HepG2 (cell line): ENCODE data around the gene NINL. TPM values are rescaled to one million over a fixed set of nuclear protein-coding genes. Genes with fewer than 3 reads are reported as not detected.

ENCODE experiments used
- BHLHE40 ChIP-seq: IDR thresholded peaks from 2 replicates; pipeline ENCODE4 v1.6.1; 2011; ENCODE audit warnings: low read length, improper control_type of control experiment
- CC2D1A ChIP-seq: sonication (generic); formaldehyde crosslinking; IDR thresholded peaks from 2 replicates; pipeline ENCODE4 v1.8.1; 2023; ENCODE audit warnings: mild to moderate bottlenecking, missing genetic modification reagents
- ISL2 ChIP-seq: sonication (generic); formaldehyde crosslinking; IDR thresholded peaks from 2 replicates; pipeline ENCODE4 v1.5.0; 2020; ENCODE audit warnings: missing genetic modification reagents
- KMT2B ChIP-seq: IDR thresholded peaks from 2 replicates; pipeline ENCODE4 v1.6.1; 2016; ENCODE audit warnings: missing genetic modification reagents, missing compliant biosample characterization
- MIER2 ChIP-seq: IDR thresholded peaks from 2 replicates; pipeline ENCODE4 v1.6.1; 2016; ENCODE audit warnings: missing biosample characterization, missing genetic modification reagents
- NCOR1 ChIP-seq: fragments of 200-600 bp; sonication (generic); IDR thresholded peaks from 2 replicates; pipeline ENCODE4 v1.7.0; 2017; ENCODE audit warnings: antibody characterized with exemption, low read length, borderline replicate concordance
- SKI ChIP-seq: fragments of 450-650 bp; IDR thresholded peaks from one replicate; pipeline ENCODE4 v1.6.1; 2018; ENCODE audit warnings: mild to moderate bottlenecking; ENCODE audit not compliant: partially characterized antibody
- TOPORS ChIP-seq: sonication (generic); formaldehyde crosslinking; IDR thresholded peaks from 2 replicates; pipeline ENCODE4 v1.8.0; 2023; ENCODE audit warnings: mild to moderate bottlenecking, missing genetic modification reagents
- ZMYM4 ChIP-seq: sonication (generic); formaldehyde crosslinking; IDR thresholded peaks from 2 replicates; pipeline ENCODE4 v1.8.1; 2023; ENCODE audit warnings: mild to moderate bottlenecking, missing genetic modification reagents
- ZNF737 ChIP-seq: sonication (generic); formaldehyde crosslinking; IDR thresholded peaks from 2 replicates; pipeline ENCODE4 v1.5.0; 2020; ENCODE audit warnings: missing genetic modification reagents, mild to moderate bottlenecking, borderline replicate concordance
- ZSCAN22 ChIP-seq: sonication (generic); formaldehyde crosslinking; IDR thresholded peaks from 2 replicates; pipeline ENCODE4 v1.4.0; 2020; ENCODE audit warnings: mild to moderate bottlenecking, missing genetic modification reagents
- ZSCAN29 ChIP-seq: sonication (generic); formaldehyde crosslinking; conservative IDR thresholded peaks from 2 replicates; pipeline ENCODE4 v1.4.0; 2020; ENCODE audit warnings: mild to moderate bottlenecking, missing genetic modification reagents
- polyA plus RNA-seq, 8 experiments: library from polyadenylated mRNA; depleted of rRNA in 3 of 8; stranded (reverse) in 7 of 8; unstranded in 1 of 8; fragments of >200 nt; fragmentation: Illumina TruSeq in 4 of 8; extraction: Trizol in 4 of 8; gene quantifications; 2 replicates each; pipeline versions ENCODE4 v1.2.1 to v1.2.3, GENCODE V29; 2011 to 2016; ENCODE audit warnings: low read depth in 4 of 8, missing spikeins in 1 of 8, mixed read lengths in 1 of 8; ENCODE audit not compliant: insufficient read depth in 1 of 8
- total RNA-seq, 5 experiments: library from RNA; depleted of rRNA; stranded (reverse); fragments of >200 nt; fragmentation: Illumina TruSeq; extraction: Trizol; gene quantifications; 2 replicates each; pipeline ENCODE4 v1.2.3, GENCODE V29; 2016; ENCODE audit warnings: low read depth in 1 of 5
- TF ChIP-seq, protein P1 (sequence below): sonication (generic); formaldehyde crosslinking; IDR thresholded peaks from 2 replicates; pipeline ENCODE4 v1.5.1; 2020; ENCODE audit warnings: missing genetic modification reagents, mild to moderate bottlenecking, borderline replicate concordance
- TF ChIP-seq, protein P2 (sequence below): sonication (generic); formaldehyde crosslinking; IDR thresholded peaks from 2 replicates; pipeline ENCODE4 v1.5.1; 2020; ENCODE audit warnings: mild to moderate bottlenecking, missing genetic modification reagents
- TF ChIP-seq, protein P3 (sequence below), 2 experiments: fragments of 450-650 bp in 1 of 2; sonication (generic) in 1 of 2; formaldehyde crosslinking; IDR thresholded peaks; 2 replicates each; pipeline versions ENCODE4 v1.5.0 to v1.8.0; 2020 to 2022; ENCODE audit warnings: mild to moderate bottlenecking in 1 of 2, missing genetic modification reagents in 1 of 2
- TF ChIP-seq, protein P4 (sequence below): sonication (generic); formaldehyde crosslinking; IDR thresholded peaks from 2 replicates; pipeline ENCODE4 v1.4.0; 2020; ENCODE audit warnings: missing genetic modification reagents, mild to moderate bottlenecking, borderline replicate concordance

NINL gene
- total and polyA plus RNA-seq, 2 of the 13 experiments (the other 11 are each of a cell fraction or from before 2014, with no cell fraction given): 32.3 to 34.3 TPM

DNA sequence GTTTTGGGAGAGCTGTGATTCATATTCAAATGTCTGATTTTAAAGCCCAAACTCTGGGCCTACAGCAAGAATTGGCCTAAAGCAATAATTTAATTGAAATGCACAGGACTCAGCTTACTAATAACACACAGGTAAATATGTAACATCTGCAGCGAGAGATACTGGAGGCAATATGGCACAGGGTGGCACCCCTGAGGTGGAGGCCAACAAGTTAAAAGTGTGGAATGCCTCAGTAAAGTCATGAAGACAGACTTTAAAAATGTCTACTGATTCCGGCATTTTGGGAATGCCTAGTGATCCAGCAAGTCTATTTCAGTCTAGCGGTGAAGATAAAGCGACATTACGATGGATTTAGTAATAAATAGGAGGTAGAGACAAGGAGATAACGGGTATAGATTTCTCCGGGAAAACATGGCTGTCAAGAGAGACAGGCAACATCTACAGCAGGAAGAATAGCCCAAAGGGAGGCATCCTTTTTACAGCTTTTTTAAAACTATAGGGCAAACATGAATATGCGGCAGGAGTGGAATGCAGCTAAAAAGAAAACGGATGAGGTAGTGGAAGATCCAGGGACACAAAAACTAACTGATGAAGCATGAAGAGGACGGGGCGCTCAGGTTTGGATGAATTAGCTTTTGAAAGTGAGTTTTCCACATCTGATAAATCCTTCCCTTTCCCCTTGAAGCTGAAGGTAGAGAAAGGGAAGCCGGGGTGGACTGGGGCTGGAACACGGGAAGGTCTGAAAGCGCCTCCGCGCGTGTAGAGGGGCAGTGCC lies 37.3 kb upstream of the NINL start (continued):
- TF ChIP-seq, protein P1, sequence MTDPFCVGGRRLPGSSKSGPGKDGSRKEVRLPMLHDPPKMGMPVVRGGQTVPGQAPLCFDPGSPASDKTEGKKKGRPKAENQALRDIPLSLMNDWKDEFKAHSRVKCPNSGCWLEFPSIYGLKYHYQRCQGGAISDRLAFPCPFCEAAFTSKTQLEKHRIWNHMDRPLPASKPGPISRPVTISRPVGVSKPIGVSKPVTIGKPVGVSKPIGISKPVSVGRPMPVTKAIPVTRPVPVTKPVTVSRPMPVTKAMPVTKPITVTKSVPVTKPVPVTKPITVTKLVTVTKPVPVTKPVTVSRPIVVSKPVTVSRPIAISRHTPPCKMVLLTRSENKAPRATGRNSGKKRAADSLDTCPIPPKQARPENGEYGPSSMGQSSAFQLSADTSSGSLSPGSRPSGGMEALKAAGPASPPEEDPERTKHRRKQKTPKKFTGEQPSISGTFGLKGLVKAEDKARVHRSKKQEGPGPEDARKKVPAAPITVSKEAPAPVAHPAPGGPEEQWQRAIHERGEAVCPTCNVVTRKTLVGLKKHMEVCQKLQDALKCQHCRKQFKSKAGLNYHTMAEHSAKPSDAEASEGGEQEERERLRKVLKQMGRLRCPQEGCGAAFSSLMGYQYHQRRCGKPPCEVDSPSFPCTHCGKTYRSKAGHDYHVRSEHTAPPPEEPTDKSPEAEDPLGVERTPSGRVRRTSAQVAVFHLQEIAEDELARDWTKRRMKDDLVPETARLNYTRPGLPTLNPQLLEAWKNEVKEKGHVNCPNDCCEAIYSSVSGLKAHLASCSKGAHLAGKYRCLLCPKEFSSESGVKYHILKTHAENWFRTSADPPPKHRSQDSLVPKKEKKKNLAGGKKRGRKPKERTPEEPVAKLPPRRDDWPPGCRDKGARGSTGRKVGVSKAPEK (CRISPR knock-in tag): peak; percentile 90; the same call in 1 of the 2 replicates
- TF ChIP-seq TOPORS: no peak
- TF ChIP-seq SKI: no peak
- peak; percentile 9; the same call in 1 of the 2 replicates for TF ChIP-seq ISL2 (CRISPR knock-in tag)
- TF ChIP-seq ZSCAN29 (CRISPR knock-in tag): no peak
- TF ChIP-seq, protein P2, sequence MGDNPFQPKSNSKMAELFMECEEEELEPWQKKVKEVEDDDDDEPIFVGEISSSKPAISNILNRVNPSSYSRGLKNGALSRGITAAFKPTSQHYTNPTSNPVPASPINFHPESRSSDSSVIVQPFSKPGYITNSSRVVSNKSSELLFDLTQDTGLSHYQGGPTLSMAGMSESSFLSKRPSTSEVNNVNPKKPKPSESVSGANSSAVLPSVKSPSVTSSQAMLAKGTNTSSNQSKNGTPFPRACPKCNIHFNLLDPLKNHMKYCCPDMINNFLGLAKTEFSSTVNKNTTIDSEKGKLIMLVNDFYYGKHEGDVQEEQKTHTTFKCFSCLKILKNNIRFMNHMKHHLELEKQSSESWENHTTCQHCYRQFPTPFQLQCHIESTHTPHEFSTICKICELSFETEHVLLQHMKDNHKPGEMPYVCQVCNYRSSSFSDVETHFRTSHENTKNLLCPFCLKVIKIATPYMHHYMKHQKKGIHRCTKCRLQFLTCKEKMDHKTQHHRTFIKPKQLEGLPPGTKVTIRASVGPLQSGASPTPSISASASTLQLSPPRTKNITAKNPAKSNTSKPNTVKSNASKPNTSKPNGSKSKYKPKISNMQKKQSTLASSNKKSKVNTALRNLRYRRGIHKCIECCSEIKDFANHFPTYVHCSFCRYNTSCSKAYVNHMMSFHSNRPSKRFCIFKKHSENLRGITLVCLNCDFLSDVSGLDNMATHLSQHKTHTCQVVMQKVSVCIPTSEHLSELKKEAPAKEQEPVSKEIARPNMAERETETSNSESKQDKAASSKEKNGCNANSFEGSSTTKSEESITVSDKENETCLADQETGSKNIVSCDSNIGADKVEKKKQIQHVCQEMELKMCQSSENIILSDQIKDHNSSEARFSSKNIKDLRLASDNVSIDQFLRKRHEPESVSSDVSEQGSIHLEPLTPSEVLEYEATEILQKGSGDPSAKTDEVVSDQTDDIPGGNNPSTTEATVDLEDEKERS: 0 out of 2 replicates have a peak, but pooled peaks have one; percentile 22
- TF ChIP-seq NCOR1: 0 out of 2 replicates have a peak, but pooled peaks have one; percentile 9
- peak; percentile 43; the same call in 1 of the 2 replicates for TF ChIP-seq ZMYM4
- TF ChIP-seq, protein P3, sequence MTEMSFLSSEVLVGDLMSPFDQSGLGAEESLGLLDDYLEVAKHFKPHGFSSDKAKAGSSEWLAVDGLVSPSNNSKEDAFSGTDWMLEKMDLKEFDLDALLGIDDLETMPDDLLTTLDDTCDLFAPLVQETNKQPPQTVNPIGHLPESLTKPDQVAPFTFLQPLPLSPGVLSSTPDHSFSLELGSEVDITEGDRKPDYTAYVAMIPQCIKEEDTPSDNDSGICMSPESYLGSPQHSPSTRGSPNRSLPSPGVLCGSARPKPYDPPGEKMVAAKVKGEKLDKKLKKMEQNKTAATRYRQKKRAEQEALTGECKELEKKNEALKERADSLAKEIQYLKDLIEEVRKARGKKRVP (CRISPR knock-in tag; IDR thresholded peaks at IDR 0.05): peak in 1 of 2 experiments; percentile 11; a peak in 1 of 4 replicates
- TF ChIP-seq, protein P4, sequence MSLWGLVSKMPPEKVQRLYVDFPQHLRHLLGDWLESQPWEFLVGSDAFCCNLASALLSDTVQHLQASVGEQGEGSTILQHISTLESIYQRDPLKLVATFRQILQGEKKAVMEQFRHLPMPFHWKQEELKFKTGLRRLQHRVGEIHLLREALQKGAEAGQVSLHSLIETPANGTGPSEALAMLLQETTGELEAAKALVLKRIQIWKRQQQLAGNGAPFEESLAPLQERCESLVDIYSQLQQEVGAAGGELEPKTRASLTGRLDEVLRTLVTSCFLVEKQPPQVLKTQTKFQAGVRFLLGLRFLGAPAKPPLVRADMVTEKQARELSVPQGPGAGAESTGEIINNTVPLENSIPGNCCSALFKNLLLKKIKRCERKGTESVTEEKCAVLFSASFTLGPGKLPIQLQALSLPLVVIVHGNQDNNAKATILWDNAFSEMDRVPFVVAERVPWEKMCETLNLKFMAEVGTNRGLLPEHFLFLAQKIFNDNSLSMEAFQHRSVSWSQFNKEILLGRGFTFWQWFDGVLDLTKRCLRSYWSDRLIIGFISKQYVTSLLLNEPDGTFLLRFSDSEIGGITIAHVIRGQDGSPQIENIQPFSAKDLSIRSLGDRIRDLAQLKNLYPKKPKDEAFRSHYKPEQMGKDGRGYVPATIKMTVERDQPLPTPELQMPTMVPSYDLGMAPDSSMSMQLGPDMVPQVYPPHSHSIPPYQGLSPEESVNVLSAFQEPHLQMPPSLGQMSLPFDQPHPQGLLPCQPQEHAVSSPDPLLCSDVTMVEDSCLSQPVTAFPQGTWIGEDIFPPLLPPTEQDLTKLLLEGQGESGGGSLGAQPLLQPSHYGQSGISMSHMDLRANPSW (CRISPR knock-in tag): peak; percentile 78; the same call in 1 of the 2 replicates
- no peak for TF ChIP-seq ZNF737 (CRISPR knock-in tag)
- no peak for TF ChIP-seq BHLHE40
- no peak for TF ChIP-seq MIER2 (CRISPR knock-in tag)
- TF ChIP-seq KMT2B (CRISPR knock-in tag): 0 out of 2 replicates have a peak, but pooled peaks have one; percentile 5
- peak; percentile 32; the same call in 1 of the 2 replicates for TF ChIP-seq CC2D1A (CRISPR knock-in tag)
- no peak for TF ChIP-seq ZSCAN22 (CRISPR knock-in tag)
